ENCODE data around the gene GTPBP3.

The GTPBP3 gene

DNA sequence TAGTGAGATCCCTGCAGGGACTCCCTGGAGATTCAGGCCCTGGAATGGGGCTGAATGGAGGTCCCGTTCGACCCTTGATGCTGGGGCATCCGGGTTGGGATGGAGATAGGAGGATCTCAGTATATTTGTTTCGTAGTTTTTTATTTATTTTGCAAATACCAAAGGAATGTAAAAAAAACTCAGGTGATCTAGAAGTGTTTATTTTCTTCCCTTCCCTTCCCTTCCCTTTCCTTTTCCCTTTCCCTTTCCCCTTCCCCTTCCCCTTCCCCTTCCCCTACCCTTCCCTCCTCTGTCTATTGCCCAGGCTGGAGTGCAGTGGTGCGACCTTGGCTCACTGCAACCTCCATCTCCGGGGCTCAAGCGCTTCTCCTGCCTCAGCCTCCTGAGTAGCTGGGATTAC is 4.5 kb downstream of the GTPBP3 start:
- POLR2A ChIA-PET (ENCODE audit: low non-redundant PET) = no interaction called here
- no peak for DNase-seq (ENCODE audit: low spot score)
- H3K27ac ChIP-seq = peak overlapping the region; percentile 98
- CTCF ChIA-PET = interaction anchor here (0.6 kb wide), 1 partner anchor 959 kb away, joined by 3 read pairs; no protein-coding TSS in a partner anchor
- no peak for TF ChIP-seq CTCF (conservative IDR thresholded peaks at IDR 0.05; ENCODE audit: low read depth)

- peak overlapping the region; percentile 5; the same call in 1 of the 2 replicates for H3K27ac ChIP-seq
- peak; percentile 98 for TF ChIP-seq CTCF (conservative IDR thresholded peaks at IDR 0.05; ENCODE audit: low read depth)
- ChIA-PET CTCF (interaction anchor here (0.7 to 1.4 kb wide), 3 partner anchors 40 to 1082 kb away, joined by 3 to 7 read pairs (median 4); no protein-coding TSS in a partner anchor), POLR2A (ENCODE audit: low non-redundant PET) (no interaction called here)
- DNase-seq (ENCODE audit: low spot score) = peak; percentile 75
Measured at GRCh38 chr19:17346109-17346671, 8.8 kb downstream of the GTPBP3 start.

DNA sequence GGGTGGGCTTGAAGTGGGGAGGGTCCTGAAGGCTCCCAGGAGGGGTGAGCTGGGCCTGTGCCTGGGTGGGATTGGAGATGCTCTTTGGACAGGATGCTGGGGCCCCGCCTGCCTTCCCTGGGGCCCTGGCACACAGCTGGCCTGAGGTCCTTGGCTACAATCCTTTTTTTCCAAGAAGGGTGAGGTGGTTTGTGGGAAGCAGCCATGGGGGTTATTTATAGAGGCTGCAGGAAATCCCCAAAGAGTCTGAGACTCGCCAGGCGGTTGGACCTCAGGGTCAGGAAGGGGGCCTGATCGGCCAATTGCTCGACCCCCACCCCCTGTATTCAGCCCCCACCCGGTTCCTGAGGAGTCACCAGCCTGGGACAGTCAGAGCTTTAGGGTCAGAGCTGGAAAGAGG is 10.0 kb downstream of the GTPBP3 start:
- no peak for DNase-seq (ENCODE audit: low spot score)
- H3K27ac ChIP-seq = peak overlapping the region; percentile 37
- CTCF ChIA-PET = interaction anchor here (2.4 kb wide), 1 partner anchor 39 kb away, joined by 12 read pairs; no protein-coding TSS in a partner anchor
- POLR2A ChIA-PET (ENCODE audit: low non-redundant PET) = no interaction called here
- TF ChIP-seq CTCF (conservative IDR thresholded peaks at IDR 0.05; ENCODE audit: low read depth) = no peak

- POLR2A ChIA-PET (ENCODE audit: low non-redundant PET) = no interaction called here
Measured at GRCh38 chr19:17347877-17348276, 10.5 kb downstream of the GTPBP3 start.

GRCh38 chr19:17348700-17349099 is 11.3 kb downstream of the GTPBP3 start:
- CTCF ChIA-PET = interaction anchor here (0.7 to 2.4 kb wide), 2 partner anchors 37 to 404 kb away, joined by 4 to 12 read pairs; no protein-coding TSS in a partner anchor

More at GRCh38 chr19:17347877-17348276, 10.5 kb downstream of the GTPBP3 start:
- peak overlapping the region; percentile 37 for H3K27ac ChIP-seq
- CTCF ChIA-PET = interaction anchor here (0.7 to 2.4 kb wide), 2 partner anchors 38 to 405 kb away, joined by 4 to 12 read pairs; no protein-coding TSS in a partner anchor
- DNase-seq (ENCODE audit: low spot score) = no peak
- no peak for TF ChIP-seq CTCF (conservative IDR thresholded peaks at IDR 0.05; ENCODE audit: low read depth)

GRCh38 chr19:17351815-17352435 is 14.6 kb downstream of the GTPBP3 start:
- ChIA-PET CTCF (no interaction called here), POLR2A (ENCODE audit: low non-redundant PET) (no interaction called here)
- TF ChIP-seq CTCF (conservative IDR thresholded peaks at IDR 0.05; ENCODE audit: low read depth) = no peak
- H3K27ac ChIP-seq = no peak overlapping the region
- no peak for DNase-seq (ENCODE audit: low spot score)

More at GRCh38 chr19:17348700-17349099, 11.3 kb downstream of the GTPBP3 start:
- peak overlapping the region; percentile 49 for H3K27ac ChIP-seq
- no peak for TF ChIP-seq CTCF (conservative IDR thresholded peaks at IDR 0.05; ENCODE audit: low read depth)
- no peak for DNase-seq (ENCODE audit: low spot score)
- POLR2A ChIA-PET (ENCODE audit: low non-redundant PET) = no interaction called here
